HepG2 (cell line): ENCODE results near the gene VEGFC. TPM values are rescaled to one million over a fixed set of nuclear protein-coding genes. Genes with fewer than 3 reads are reported as not detected.

ENCODE experiments used
- ATAC-seq: fragments of 200-7000 bp; cut with Tn5 transposase; 3 replicates; pipeline ENCODE4 v1.9.1; 2020; ENCODE audit warnings: mild to moderate bottlenecking, moderate library complexity
- BruUV-seq: library from RNA; stranded (reverse); fragments of 400-500 nt; replicated peaks from 2 replicates; lab custom pipeline; 2021; lab: Mats Ljungman, UMichigan
- CTCF ChIA-PET: fragments of 300-600 bp; formaldehyde crosslinking; extraction: SDS; loops from one replicate; lab custom pipeline; 2021; ENCODE audit warnings: low total read pairs, inconsistent platforms, low intra/inter-chr PET ratio; lab: Yijun Ruan, JAX
- POLR2A ChIA-PET: fragments of 350-600 bp; sonication (Branson Sonifier 250); formaldehyde crosslinking; loops from one replicate; lab custom pipeline; 2020; ENCODE audit warnings: antibody characterized with exemption, inconsistent platforms; lab: Yijun Ruan, JAX
- DNase-seq: peaks from one replicate; pipeline ENCODE4 v3.0.0-alpha.2; 2015; ENCODE audit warnings: low spot score
- FAIRE-seq: peaks from 3 replicates; lab custom pipeline; 2011; peaks lifted over from hg19 to GRCh38; lab: Jason Lieb, UNC
- H2AFZ ChIP-seq: one replicate; pipeline ENCODE4 v1.6.1; 2011; ENCODE audit warnings: low read length, inconsistent platforms
- H3K27ac ChIP-seq: fragments of 300-600 bp; 3 replicates; pipeline ENCODE4 v1.8.0; 2011; ENCODE audit warnings: mixed run types, mild to moderate bottlenecking, mixed read lengths, low read length, inconsistent platforms; ENCODE audit not compliant: insufficient read depth; ENCODE audit errors: extremely low read length
- H3K27me3 ChIP-seq, 2 experiments: fragments of 200-600 bp in 1 of 2; 2 replicates in 1 of 2; 3 replicates in 1 of 2; pipeline versions ENCODE4 v1.6.0 to v1.8.0; 2011; ENCODE audit warnings: low read length in 2 of 2, mild to moderate bottlenecking in 2 of 2, moderate library complexity in 2 of 2, inconsistent platforms in 1 of 2; ENCODE audit not compliant: insufficient read depth in 2 of 2, control insufficient read depth in 1 of 2
- H3K36me3 ChIP-seq, 2 experiments: fragments of 200-600 bp in 1 of 2; replicated peaks in 1 of 2; 2 replicates in 1 of 2; 3 replicates in 1 of 2; pipeline versions ENCODE4 v1.5.1 to v1.8.0; 2011; ENCODE audit warnings: low read length in 2 of 2, inconsistent platforms in 1 of 2; ENCODE audit not compliant: insufficient read depth in 2 of 2, control insufficient read depth in 1 of 2
- H3K4me1 ChIP-seq: 2 replicates; pipeline ENCODE4 v1.5.1; 2012; ENCODE audit warnings: low read length, inconsistent platforms; ENCODE audit not compliant: insufficient read depth
- H3K4me2 ChIP-seq: 2 replicates; pipeline ENCODE4 v1.6.0; 2011; ENCODE audit warnings: low read depth, low read length, inconsistent platforms
- H3K4me3 ChIP-seq, 3 experiments: fragments of 200-600 bp in 1 of 3; sonication (generic), shearing (Covaris generic) in 1 of 3; replicated peaks in 1 of 3; 2 replicates each; pipeline ENCODE4 v1.5.1; 2011 to 2016; ENCODE audit warnings: low read length in 3 of 3, inconsistent platforms in 2 of 3, low read depth in 2 of 3, mild to moderate bottlenecking in 2 of 3, control low read depth in 1 of 3, mixed read lengths in 1 of 3; ENCODE audit not compliant: insufficient read depth in 1 of 3
- H3K79me2 ChIP-seq: one replicate; pipeline ENCODE4 v1.6.1; 2011; ENCODE audit warnings: low read length, inconsistent platforms; ENCODE audit not compliant: insufficient read depth
- H3K9ac ChIP-seq: 2 replicates; pipeline ENCODE4 v1.6.0; 2011; ENCODE audit warnings: mild to moderate bottlenecking, low read depth, low read length, inconsistent platforms; ENCODE audit not compliant: insufficient read depth
- H3K9me3 ChIP-seq: 2 replicates; pipeline ENCODE4 v1.5.1; 2012; ENCODE audit warnings: mild to moderate bottlenecking, low read length
- H4K20me1 ChIP-seq: 2 replicates; pipeline ENCODE4 v1.6.0; 2011; ENCODE audit warnings: inconsistent platforms, mild to moderate bottlenecking, low read length, moderate library complexity; ENCODE audit not compliant: insufficient read depth
- CBX5 ChIP-seq: sonication (generic); formaldehyde crosslinking; IDR thresholded peaks from 2 replicates; pipeline ENCODE4 v1.4.0; 2020; ENCODE audit warnings: missing genetic modification reagents, borderline replicate concordance
- POLR2AphosphoS2 ChIP-seq: IDR thresholded peaks from 2 replicates; pipeline ENCODE4 v1.6.1; 2011; ENCODE audit warnings: low read depth, low read length, improper control_type of control experiment
- SRSF9 ChIP-seq: fragments of 200-400 bp; formaldehyde crosslinking; IDR thresholded peaks from 2 replicates; pipeline ENCODE4 v1.6.1; 2018; ENCODE audit warnings: borderline replicate concordance, mild to moderate bottlenecking, low read depth, low read length; ENCODE audit not compliant: insufficient read depth, poor library complexity, severe bottlenecking
- ZNF557 ChIP-seq: sonication (generic); formaldehyde crosslinking; IDR thresholded peaks from 2 replicates; pipeline ENCODE4 v1.4.0; 2020; ENCODE audit warnings: missing genetic modification reagents
- ZNF598 ChIP-seq: sonication (generic); formaldehyde crosslinking; IDR thresholded peaks from 2 replicates; pipeline ENCODE4 v1.5.1; 2020; ENCODE audit warnings: mild to moderate bottlenecking, missing genetic modification reagents, borderline replicate concordance
- ZNF777 ChIP-seq: sonication (generic); formaldehyde crosslinking; IDR thresholded peaks from 2 replicates; pipeline ENCODE4 v1.4.0; 2020; ENCODE audit warnings: missing genetic modification reagents
- WGBS: methylation state at CpG from one replicate; pipeline ENCODE4 v1.1.6; 2017; ENCODE audit warnings: low lambda C conversion rate; 5-methylcytosine and 5-hydroxymethylcytosine counted together
- in situ Hi-C: cut with HindIII; loops from 2 replicates; pipeline ENCODE4 v1.10.0; 2017; ENCODE audit warnings: low pct_unique_long_range_greater_than_20kb; ENCODE audit not compliant: extremely low pct_ligation_motif_present
- intact Hi-C: fragments of 100-400 bp; cut with micrococcal nuclease; formaldehyde crosslinking; loops from one replicate; pipeline ENCODE4 v1.10.0; 2022; ENCODE audit not compliant: unreplicated experiment
- polyA plus RNA-seq, 8 experiments: library from polyadenylated mRNA; depleted of rRNA in 3 of 8; stranded (reverse) in 7 of 8; unstranded in 1 of 8; fragments of >200 nt; fragmentation: Illumina TruSeq in 4 of 8; extraction: Trizol in 4 of 8; gene quantifications; 2 replicates each; pipeline versions ENCODE4 v1.2.1 to v1.2.3, GENCODE V29; 2011 to 2016; ENCODE audit warnings: low read depth in 4 of 8, missing spikeins in 1 of 8, mixed read lengths in 1 of 8; ENCODE audit not compliant: insufficient read depth in 1 of 8
- total RNA-seq, 5 experiments: library from RNA; depleted of rRNA; stranded (reverse); fragments of >200 nt; fragmentation: Illumina TruSeq; extraction: Trizol; gene quantifications; 2 replicates each; pipeline ENCODE4 v1.2.3, GENCODE V29; 2016; ENCODE audit warnings: low read depth in 1 of 5
- TF ChIP-seq, protein P1 (sequence below), 2 experiments: IDR thresholded peaks; 2 replicates each; pipeline ENCODE4 v1.6.1; 2011 to 2012; ENCODE audit warnings: low read length in 2 of 2, borderline replicate concordance in 1 of 2, low read depth in 1 of 2, mild to moderate bottlenecking in 1 of 2, moderate library complexity in 1 of 2

VEGFC gene
- total and polyA plus RNA-seq, 2 of the 13 experiments (the other 11 are each of a cell fraction or from before 2014, with no cell fraction given) = not detected

DNA sequence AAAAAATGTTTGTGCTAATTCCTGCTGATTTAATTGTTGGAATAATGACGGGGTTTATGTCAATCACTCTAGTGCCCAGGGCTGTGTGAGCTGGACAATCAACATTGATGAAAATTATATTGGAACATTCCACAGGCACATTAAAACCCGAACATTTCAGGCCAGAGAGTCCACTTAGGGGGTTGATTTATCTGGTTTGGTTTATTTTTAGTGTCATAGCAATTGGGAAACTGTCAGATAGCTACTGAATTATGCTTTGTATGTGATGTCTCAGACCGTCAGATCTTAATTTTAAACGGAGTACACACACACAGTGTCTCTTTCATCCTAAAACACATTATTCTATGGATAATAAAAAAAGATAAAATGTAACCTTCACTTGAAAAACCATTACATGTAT lies 51.5 kb downstream of the VEGFC start:
- H4K20me1 ChIP-seq = no peaks in the 10 kb centered on the region
- H3K36me3 ChIP-seq = no peaks in the 10 kb centered on the region
- H3K27me3 ChIP-seq = no peaks in the 10 kb centered on the region
- H2AFZ ChIP-seq = no peak overlapping the region
- H3K4me2 ChIP-seq = no peak overlapping the region
- no peaks in the 10 kb centered on the region for H3K79me2 ChIP-seq
- BruUV-seq = no TSS peak
- no peaks in the 10 kb centered on the region for H3K4me1 ChIP-seq
- DNase-seq (no peak), FAIRE-seq (no peak), ATAC-seq (no peak)
- POLR2A ChIA-PET = no interaction called here
- no peaks in the 10 kb centered on the region for H3K9me3 ChIP-seq
- intact Hi-C loops (no loop called here), in situ Hi-C loops (no loop called here)
- no peak for TF ChIP-seq POLR2AphosphoS2
- TF ChIP-seq ZNF777 (CRISPR knock-in tag) = no peak
- TF ChIP-seq CBX5 (CRISPR knock-in tag) = no peak
- no peak for TF ChIP-seq SRSF9
- no peak for TF ChIP-seq ZNF598 (CRISPR knock-in tag)
- H3K4me3 ChIP-seq = no peak overlapping the region
- CTCF ChIA-PET = no interaction called here
- H3K9ac ChIP-seq = no peak overlapping the region
- WGBS = 14% methylated on average over 4 of the region's 4 CpGs
- no peak overlapping the region for H3K27ac ChIP-seq

DNA sequence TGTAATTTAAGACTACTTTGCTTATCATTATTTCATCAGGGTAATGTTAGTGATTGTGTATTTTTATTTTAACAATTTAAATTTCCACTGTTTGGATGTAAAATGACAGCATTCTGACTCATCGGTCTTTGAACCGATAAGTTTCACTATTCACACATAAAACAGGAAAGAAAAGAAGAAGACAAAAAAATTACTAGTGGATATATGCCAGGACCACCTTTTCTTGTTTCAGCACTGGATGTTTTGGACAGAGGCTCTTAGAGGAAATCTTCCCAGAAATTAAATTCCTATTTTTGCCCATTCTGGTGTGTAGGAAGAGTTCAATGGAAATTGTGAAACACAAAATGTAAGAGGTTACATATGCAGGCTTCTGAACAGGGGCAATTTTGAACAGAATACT lies 57.4 kb downstream of the VEGFC start:
- no peaks in the 10 kb centered on the region for H4K20me1 ChIP-seq
- no peaks in the 10 kb centered on the region for H3K27me3 ChIP-seq
- H3K79me2 ChIP-seq = no peaks in the 10 kb centered on the region
- ATAC-seq (no peak), FAIRE-seq (no peak), DNase-seq (no peak)
- no peak overlapping the region for H3K9ac ChIP-seq
- ChIA-PET POLR2A (no interaction called here), CTCF (no interaction called here)
- no peak overlapping the region for H2AFZ ChIP-seq
- no peak overlapping the region for H3K4me2 ChIP-seq
- H3K36me3 ChIP-seq = no peaks in the 10 kb centered on the region
- WGBS = 1% methylated on average over 2 of the region's 2 CpGs
- no peaks in the 10 kb centered on the region for H3K9me3 ChIP-seq
- H3K4me3 ChIP-seq = no peak overlapping the region
- intact Hi-C loops (no loop called here), in situ Hi-C loops (no loop called here)
- BruUV-seq = no TSS peak
- no peaks in the 10 kb centered on the region for H3K4me1 ChIP-seq
- TF ChIP-seq ZNF557 (CRISPR knock-in tag) = no peak
- TF ChIP-seq, protein P1, sequence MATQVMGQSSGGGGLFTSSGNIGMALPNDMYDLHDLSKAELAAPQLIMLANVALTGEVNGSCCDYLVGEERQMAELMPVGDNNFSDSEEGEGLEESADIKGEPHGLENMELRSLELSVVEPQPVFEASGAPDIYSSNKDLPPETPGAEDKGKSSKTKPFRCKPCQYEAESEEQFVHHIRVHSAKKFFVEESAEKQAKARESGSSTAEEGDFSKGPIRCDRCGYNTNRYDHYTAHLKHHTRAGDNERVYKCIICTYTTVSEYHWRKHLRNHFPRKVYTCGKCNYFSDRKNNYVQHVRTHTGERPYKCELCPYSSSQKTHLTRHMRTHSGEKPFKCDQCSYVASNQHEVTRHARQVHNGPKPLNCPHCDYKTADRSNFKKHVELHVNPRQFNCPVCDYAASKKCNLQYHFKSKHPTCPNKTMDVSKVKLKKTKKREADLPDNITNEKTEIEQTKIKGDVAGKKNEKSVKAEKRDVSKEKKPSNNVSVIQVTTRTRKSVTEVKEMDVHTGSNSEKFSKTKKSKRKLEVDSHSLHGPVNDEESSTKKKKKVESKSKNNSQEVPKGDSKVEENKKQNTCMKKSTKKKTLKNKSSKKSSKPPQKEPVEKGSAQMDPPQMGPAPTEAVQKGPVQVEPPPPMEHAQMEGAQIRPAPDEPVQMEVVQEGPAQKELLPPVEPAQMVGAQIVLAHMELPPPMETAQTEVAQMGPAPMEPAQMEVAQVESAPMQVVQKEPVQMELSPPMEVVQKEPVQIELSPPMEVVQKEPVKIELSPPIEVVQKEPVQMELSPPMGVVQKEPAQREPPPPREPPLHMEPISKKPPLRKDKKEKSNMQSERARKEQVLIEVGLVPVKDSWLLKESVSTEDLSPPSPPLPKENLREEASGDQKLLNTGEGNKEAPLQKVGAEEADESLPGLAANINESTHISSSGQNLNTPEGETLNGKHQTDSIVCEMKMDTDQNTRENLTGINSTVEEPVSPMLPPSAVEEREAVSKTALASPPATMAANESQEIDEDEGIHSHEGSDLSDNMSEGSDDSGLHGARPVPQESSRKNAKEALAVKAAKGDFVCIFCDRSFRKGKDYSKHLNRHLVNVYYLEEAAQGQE (IDR thresholded peaks at IDR 0.05; ENCODE audit: borderline replicate concordance in 1 of 2, low read depth in 1 of 2, low read length in 2 of 2) = peak in 1 of 2 experiments; percentile 71; a peak in 2 of 4 replicates
- H3K27ac ChIP-seq = no peak overlapping the region
